GM13976 (cell line): Measurements from ENCODE around the gene PCBP3.

Experiments
- DNase-seq: peaks from one replicate; pipeline ENCODE4 v3.0.0; 2012; ENCODE audit warnings: low spot score
- CTCF ChIP-seq: IDR thresholded peaks from 2 replicates; pipeline ENCODE4 v1.5.1; 2012; ENCODE audit warnings: borderline replicate concordance, mild to moderate bottlenecking; ENCODE audit not compliant: insufficient read depth; ENCODE audit errors: extremely low read depth, missing control alignments, control extremely low read depth
- in situ Hi-C: fragments of 300-500 bp; cut with MboI; formaldehyde crosslinking; loops from one replicate; pipeline ENCODE4 v1.12.0; 2022; ENCODE audit warnings: low sequenced_read_pairs, mixed read lengths, inconsistent platforms; ENCODE audit not compliant: unreplicated experiment

PCBP3 gene

GRCh38 chr21:45861156-45861870 lies 217.8 kb downstream of the PCBP3 start:
- no peak for DNase-seq
- TF ChIP-seq CTCF: no peak
- in situ Hi-C loops: no loop called here

GRCh38 chr21:45862543-45863207 lies 219.2 kb downstream of the PCBP3 start:
- TF ChIP-seq CTCF: no peak
- in situ Hi-C loops: no loop called here
- DNase-seq: no peak

DNA sequence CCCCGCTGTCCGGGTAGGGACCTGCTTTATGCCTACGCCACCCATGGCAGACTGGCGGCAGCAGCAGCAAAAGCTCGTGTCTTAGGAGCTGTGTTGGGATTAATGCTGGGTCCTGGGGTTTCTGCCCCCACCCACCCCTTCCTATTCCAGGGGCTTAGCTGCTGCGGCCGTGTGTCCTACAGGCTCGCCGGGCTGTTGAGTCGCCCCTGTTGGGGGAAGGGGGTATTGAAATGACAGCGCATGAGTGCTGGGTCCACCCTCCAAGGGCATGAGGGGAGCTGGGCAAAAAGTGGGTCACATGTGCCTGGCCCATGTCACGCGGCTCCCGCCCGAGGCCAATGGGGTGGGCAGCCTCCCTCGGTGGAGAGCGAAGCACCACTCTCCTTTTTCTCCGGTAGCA lies 219.7 kb downstream of the PCBP3 start:
- in situ Hi-C loops: no loop called here

DNA sequence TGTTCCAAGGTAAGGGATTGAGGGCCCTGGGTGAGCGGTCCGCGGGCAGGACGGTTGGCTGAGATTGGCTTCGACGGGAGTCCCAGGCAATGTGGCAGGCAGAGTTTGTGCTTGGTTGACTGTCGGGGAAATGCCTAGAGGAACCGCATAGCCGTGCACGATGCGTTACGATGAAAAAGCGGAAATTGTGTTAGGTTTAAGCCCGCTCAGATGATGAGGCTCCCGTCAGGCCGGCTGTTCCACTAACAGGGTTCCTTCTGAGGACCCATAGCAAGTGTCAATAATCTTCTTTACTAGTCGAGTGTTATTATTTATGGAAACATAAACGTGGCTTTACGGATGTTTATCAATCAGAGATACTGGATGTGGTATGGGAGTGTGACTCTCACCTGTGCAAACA lies 220.2 kb downstream of the PCBP3 start:
- DNase-seq: no peak
- TF ChIP-seq CTCF: no peak
- in situ Hi-C loops: no loop called here

More for the DNA sequence above, 219.7 kb downstream of the PCBP3 start:
- no peak for TF ChIP-seq CTCF
- DNase-seq: no peak

DNA sequence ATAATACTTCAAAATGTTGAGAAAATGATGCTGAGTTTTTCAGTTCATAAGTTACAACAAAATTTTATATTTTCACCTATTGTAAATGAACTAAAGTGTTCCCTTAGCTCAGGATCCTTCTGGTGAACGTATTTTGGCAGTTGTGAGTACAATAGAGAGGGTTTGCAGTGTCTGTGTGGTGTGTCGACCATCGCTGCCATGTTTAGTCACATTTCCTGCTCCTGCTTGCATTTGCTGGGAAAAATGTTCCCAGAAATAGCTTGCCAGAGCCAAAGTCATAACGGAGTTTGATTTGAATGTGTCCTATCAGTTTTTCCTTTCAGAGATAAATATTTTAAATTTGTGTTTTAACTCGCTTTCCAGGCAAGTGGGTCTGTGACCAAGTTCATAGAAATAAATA lies 220.9 kb downstream of the PCBP3 start:
- no peak for DNase-seq
- in situ Hi-C loops: no loop called here
- TF ChIP-seq CTCF: no peak

GRCh38 chr21:45865106-45865835 lies 221.7 kb downstream of the PCBP3 start:
- no peak for TF ChIP-seq CTCF
- DNase-seq: no peak
- in situ Hi-C loops: no loop called here
